HG03045 (cell line): ENCODE data around the gene MYOM3.
"Not testable (repeated sequence)": the region's sequence is repeated elsewhere in the genome, so short reads cannot be mapped to it uniquely, and the experiment has no call there.

Experiments
- ATAC-seq: cut with Tn5 transposase; IDR thresholded peaks from one replicate; pipeline ENCODE4 v1.9.1; 2021; ENCODE audit warnings: mild to moderate bottlenecking, moderate library complexity; ENCODE audit not compliant: unreplicated experiment

Gene MYOM3

DNA sequence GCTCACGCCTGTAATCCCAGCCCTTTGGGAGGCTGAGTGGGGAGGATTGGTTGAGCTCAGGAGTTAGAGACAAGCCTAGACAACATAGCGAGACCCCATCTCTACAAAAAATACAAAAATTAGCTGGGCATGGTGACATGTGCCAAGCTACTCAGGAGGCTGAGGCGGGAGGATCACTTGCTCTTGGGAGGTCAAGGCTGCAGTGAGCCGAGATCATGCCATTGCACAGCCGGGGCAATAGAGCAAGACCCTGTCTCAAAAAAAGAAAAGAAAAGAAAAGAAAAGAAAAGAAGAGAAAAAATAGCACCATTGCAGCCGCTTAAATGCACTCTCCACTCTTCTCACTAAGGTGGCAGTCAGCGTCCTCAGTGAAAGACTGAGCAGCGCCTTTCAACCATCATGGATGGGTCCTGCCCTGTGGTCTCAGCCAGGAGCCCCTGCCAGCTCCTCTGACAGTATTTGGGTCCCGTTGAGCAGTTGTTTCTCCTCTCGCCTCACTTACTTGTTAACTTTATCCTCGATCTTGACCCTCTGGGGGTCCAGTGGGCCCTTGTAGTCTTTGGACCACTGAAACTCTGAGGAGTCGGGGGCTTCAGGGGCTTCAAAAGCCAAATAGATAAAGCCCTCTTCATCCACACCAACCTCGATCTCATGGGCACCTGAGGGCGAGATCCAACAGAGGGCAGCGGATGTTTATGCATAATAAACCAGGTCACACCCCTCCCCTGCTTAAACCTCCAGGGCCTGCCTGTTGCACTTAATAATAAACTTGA lies 36.9 kb downstream of the MYOM3 start:
- ATAC-seq: no peak

DNA sequence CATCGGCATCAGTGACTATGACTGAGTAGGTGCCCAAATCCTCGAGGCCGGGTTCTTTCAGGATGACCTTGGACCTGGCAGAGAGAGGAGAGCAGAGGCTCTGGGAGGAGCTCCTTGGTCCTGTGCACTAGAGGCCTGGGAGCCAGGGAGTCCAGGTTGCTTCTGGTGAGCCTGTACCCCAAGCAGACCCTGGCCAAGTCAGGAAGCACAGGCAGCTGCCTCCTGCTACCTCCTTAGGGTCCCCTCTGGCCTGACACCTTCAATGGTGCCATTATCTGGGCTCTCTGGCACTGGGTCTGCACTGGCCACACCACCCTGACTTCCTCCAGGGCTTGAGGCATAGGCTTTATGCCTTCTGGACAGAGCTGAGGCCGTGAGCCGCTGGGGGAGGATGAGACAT lies 37.7 kb downstream of the MYOM3 start:
- ATAC-seq: no peak

DNA sequence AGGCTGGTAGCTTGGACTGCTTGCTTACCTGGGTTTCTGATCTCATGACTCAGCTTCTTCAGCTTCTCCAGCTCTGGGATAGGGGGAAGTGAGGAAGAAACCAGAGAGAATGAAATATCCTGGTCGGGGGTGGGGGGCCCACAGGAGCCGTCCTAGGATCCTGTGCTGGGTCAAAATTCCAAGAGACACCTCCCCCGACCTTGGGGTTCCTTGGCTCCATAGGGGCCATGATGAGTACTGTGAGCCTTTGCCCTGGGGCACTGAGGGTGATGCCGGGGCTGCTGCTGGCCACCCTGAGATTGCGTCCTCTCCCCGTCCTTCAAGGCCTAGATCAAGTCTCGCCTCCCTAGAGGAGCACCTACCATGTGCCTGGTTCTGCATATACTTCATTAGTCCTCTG lies 40.0 kb downstream of the MYOM3 start:
- ATAC-seq: no peak

DNA sequence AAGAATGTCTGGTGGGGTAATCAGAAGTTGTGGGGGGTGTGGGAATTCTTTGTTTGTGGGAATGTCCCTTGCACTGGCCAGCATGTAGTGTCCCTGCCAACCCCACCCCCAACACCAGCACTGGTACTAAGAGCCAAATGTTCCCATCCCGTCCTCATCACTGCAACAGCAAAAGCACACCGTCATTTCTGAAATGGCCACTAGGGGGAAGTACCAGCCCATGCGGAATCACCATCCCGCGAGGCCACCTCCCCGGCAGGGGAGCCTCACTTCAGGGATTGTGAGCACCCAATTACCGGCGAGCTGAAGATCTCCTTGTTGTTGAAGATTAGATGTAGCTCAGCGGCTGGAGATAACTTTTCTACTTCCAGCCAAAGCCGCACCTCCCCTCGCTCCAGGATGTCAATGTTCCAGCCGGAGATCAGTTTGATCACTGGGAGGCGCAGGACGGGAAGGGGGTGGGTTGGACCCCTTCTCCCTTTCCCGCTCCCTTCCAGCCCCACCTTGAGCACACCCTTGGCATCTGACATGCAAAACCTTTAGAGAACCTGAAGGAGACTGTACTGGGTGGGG lies 41.0 kb downstream of the MYOM3 start:
- no peak for ATAC-seq

DNA sequence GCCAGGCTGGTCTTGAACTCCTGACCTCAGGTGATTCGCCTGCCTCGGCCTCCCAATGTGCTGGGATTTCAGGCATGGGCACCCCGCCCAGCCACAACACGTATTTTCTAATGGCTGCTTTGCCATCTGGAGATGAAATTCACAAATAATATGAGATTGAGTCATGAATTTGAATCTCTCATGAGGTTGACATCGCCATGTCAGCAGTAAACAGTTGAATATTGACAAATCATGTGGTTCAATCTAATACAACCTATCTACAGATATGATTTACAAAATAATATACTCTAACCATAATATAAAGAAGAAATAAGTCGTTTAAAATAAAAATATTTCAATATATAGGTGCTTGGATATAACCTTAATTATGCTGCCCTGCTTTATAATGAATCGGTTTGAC lies 42.1 kb downstream of the MYOM3 start:
- no peak for ATAC-seq

DNA sequence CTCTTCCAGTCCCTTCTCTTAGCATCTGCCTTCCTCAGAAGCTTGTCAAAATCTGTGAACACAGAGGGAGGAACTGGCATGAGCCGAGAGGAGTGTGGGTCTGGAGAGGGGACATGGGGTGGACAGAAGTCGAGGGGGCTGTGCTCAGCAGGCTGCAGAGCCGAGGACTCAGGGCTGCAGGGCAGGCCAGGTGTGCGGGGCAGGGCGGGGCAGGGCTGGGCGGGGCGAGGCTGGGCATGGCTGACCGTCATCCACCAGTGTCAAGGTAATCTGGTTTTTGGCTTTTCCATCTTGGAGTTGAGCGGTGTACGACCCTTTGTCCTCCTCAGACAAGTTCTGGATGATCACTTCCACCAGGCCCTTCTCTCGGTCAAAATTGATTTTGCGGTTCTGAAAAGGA lies 44.0 kb downstream of the MYOM3 start:
- no peak for ATAC-seq

DNA sequence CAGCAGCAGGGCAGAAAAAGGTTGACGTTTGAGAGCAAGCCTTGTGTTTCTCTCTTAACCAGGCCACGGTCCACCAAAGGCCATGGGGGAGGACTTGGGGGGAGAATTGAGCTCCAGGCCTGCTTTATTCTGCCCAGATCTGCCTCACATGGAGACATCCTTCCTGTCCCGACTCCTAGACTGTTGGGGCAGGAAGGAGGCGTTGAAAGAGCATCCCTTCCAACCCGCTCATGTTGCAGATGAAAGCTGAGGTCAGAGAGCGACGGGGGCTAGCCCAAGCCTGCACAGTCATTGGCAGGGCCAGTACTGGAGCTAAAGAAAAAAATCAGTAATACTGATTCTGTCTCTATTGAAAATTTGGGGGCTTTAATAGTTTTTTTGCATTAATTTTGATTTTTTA lies 46.6 kb downstream of the MYOM3 start:
- ATAC-seq: no peak

DNA sequence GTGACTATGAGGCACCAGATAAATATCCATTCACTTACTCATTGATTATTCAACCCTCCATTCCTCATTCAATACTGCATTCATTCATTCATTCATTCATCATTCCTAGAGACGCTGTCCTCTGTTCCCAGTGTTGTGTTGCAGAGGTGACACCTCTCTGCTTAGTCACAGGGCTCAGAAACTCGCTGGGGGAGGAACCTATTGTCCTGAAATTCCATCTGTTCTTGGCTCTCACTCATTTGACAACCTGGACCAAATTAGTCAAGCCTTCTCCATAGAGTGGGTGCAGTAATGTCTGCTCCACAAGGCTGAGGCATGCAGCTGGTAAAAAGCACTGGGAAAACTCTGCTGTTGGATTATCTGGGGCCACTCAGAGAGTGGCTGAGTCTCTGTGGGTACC lies 49.7 kb downstream of the MYOM3 start:
- no peak for ATAC-seq

DNA sequence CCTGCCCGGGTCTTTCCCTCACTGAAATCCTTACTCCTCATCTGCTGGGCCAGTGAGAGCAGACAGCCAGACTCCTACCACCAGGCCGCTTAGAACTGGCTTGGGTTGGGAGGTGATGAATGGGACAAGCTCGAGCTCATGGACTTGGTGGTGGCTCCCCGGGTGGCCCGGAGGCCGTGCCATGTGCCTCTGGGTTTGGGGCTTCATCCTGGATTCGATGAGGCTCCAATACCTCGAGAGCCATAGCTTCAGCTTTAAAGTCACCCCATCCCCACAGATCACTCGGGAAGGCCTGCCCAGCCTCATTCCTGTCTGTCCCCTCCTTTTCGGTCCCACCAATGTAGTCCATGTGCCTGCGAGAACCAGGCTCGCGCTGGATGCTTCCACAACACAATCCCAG lies 51.5 kb downstream of the MYOM3 start:
- ATAC-seq: no peak

DNA sequence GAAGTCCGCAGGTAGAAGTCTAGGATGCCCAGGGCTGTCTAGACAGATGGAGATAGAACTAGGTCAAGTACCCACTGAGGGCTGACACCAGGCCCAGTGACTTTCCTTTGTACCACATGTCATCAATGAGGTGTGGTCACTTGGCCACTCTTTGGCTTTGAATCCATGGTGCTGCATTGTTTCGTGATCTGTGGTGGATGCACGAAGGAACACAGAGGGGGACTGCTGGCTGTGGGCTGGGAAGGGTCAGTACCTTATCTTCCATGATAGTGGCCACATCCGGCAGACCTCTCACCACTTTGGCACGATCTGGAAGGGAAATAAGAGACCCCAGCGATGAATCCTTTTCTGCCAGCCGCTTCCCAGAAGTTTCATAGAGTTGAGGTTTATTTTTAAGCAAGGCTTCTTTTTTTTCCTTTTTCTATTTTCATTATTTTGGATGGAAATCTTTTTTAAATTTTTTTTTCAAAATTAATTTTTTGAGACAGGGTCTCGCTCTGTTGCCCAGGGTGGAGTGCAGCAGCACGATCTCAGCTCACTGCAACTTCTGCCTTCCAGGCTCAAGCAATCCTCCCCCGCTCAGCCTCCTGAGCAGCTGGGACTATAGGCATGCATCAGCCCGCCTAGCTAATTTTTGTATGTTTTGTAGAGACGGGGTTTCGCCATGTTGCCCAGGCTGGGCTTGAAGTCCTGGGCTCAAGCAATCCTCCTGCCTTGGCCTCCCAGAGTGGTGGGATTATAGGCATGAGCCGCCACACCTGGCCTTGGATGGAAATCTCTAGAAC lies 53.1 kb downstream of the MYOM3 start:
- no peak for ATAC-seq

DNA sequence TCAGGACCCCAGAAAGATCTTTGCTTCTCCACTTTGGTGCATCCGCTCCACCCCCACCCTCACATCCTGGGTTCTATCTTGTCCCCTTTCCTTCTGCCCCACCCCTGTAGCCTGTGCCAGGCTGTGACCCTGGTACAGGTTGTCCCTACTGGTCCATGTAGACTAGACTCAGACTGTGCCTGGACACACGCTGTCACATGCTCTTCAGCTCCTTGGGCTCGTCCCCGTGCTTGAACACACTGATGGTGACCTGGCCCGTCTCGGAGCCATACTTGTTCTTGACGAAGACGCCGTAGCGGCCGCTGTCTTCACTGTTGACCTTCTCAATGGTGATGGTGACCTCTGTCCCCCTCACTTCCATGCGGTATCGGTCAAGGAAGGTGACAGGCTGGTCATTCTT lies 54.8 kb downstream of the MYOM3 start:
- ATAC-seq: no peak

DNA sequence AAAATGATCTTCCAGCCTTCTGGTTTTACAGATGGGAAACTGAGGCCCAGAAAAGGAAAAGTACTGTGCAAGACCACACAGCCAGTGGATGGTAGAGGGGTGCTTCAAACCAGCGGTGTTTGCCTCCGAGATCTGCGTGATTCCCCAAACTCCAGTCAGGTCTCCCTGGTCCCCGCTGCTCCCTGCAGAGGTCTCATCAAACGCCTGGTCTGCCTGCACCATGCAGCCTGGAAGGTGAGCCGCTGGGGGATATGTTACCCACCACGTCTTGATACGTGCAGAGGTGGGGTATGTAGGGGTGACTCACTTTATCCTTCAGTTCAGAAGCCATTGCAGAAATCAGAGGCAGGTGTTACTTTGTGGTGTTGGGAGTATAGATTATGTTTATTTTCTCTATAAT lies 56.3 kb downstream of the MYOM3 start:
- no peak for ATAC-seq

DNA sequence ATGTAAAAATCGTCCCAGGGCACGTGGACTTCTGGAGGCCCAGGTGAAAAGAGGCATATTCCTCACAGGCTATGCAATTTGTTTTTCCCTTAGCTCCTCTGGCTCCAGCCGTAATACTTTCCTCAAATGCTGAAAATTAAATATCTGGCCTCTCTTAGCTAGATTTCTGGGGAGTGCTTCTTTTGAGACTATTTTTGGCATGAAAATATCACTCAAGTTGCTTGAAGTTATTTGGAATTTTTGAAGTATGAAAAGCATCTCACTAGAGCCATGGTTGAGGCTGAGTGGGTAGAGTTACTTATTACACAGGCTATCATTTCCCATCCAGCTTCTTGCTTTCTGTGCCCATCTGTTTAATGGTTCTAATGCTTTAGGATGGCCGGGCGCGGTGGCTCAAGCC lies 59.7 kb downstream of the MYOM3 start:
- ATAC-seq: no peak

DNA sequence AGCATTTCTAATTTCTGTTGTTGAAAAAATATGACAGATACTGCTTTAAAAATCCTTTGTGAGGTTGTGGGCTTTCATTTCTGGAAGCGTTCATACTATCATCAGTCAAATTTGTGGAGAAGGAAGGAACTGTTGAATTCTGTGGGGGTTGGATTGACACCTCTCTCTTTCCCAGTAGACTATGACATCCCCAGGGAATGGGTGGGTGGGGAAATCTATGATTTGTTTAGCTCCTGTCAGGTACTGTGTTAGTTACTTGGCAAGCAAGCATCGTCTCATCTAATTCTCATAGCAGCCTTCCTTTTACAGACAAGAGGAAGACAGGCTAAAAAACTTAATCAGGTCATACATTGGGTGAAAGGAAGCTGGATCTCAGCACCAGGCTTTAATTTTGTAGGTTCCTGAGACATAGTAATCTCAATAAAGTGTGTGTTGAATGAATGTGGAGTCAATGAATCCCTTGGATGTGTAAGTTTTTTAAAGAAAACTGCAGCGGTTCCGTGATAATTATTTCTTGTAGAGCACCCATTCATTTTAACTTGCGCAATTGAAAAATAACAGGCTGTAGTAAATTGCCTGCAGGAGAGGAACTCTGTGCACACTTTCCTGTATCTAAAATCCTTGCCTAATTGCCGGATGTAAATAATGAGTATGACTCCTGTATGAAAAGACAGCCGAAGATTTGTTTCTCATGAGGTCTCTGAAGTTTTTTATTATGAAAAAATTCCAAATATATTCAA lies 60.6 kb downstream of the MYOM3 start:
- no peak for ATAC-seq

DNA sequence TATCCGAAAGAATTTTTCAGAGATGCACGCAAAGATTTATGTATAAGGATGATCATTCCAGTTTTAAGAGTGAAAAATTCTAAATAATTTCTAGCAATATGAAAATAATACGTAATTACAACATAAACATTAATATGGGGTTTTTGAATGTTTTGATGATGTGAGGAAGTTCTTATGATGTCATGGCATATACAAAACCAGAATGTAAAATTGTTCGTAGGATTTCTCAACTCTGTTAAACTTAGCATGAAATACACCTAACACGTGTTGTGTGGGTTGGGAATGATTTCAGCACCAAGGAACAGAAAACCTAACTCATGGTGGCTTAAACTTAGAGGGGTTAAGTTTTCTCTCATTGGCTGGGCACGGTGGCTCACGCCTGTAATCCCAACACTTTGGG lies 62.2 kb downstream of the MYOM3 start:
- ATAC-seq: no peak

DNA sequence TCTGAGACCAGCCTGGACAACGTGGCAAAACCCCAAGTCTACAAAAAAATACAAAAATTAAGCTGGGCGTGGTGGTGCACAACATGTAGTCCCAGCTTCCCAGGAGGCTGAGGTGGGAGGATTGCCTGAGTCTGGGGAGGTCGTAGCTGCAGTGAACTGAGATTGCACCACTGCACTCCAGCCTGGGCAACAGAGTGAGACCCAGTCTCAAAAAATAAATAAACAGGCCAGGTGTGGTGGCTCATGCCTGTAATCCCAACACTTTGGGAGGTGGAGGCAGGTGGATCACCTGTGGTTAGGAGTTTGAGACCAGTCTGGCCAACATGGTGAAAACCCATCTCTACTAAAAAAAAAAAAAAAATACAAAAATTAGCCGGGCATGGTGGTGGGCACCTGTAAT lies 63.0 kb downstream of the MYOM3 start:
- not testable (repeated sequence) for ATAC-seq

DNA sequence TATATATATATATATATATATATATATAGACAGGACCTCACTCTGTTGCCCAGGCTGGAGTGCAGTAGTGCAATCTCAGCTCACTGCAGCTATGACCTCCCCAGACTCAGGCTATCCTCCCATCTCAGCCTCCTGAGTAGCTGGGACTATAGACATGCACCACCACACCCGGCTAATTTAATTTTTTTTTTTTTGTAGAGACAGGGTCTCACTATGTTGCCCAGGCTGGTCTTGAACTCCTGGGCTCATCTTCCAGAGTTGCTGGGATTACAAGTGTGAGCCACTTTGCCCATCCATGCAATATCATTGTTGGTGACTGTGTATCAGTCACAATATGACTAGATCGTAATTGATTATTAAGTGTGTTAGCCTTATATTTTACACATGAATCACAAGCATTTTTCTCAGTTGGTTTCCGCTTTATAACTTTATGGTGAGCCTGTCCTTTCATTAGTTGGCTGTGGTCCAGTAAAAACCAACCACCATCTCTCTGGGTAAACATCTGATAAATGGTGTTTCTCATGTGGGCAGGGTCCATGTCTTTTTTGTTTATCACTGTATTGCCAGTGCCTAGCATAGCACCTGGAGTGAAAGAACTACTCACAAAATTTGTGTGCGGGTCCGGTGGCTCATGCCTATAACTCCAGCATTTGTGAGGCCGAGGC lies 63.6 kb downstream of the MYOM3 start:
- ATAC-seq: no peak

DNA sequence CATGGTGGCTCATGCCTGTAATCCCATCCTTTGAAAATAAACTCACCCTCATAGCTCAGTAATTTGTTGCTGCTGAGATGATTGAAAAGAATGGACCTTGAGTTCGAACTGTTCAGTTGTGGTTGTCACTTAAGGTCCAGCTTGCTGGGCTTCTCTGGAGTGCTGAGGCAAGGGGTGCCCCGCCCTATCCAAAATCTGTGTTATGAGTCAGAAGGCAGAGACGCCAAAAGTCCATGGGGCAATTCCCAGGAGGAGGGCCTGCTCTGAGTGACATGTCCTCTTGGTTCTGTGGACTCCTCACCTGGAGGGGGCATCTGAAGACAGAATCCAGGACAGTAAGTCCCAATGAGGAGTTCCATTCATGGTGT lies 64.8 kb downstream of the MYOM3 start:
- no peak for ATAC-seq

DNA sequence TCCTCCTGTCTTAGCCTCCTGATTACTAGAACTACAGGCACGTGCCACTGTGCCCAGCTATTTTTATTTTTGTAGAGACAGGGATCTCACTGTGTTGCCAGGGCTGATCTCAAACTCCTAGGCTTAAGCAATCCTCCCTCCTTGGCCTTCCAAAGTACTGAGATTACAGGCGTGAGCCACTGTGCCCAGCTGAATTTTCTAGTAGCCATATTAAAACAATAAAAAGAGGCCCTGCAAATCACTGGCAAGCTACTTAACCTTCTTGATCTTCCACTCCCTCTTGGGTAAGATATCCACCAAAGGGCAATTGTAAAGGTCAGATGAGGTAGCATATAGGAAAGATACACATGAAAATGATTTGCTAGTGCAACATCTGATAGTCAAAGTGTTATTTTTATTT lies 66.2 kb downstream of the MYOM3 start:
- ATAC-seq: no peak

DNA sequence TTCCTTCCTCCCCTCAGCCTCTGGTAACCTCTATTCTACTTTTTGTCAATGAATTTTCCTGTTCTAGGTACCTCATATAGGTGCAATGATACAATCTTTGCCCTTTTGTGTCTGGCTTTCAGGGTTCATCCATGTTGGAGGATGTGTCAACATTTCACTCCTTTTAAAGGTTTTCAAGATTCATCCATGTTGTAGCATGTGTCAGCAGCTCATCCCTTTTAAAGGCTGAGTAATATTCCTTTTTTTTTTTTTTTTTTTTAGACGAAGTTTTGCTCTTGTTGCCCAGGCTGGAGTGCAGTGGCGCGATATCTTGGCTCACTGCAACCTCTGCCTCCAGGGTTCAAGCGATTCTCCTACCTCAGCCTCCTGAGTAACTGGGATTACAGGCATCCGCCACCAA lies 67.3 kb downstream of the MYOM3 start:
- ATAC-seq: not testable (repeated sequence)
